Measurements from ENCODE around the gene MGRN1. TPM values are rescaled to one million over a fixed set of nuclear protein-coding genes. Genes with fewer than 3 reads are reported as not detected.

Gene MGRN1
- total and polyA plus RNA-seq, 2 experiments from 2014 or later: 29.2 to 30.8 TPM

GRCh38 chr16:4601036-4601863, 23.4 kb upstream of the MGRN1 start:
- Histone ChIP-seq H3K9me2 (replicated peaks; ENCODE audit: insufficient read depth) (no peaks in the 10 kb centered on the region), H3K4me1 (ENCODE audit: insufficient read depth) (no peaks in the 10 kb centered on the region), H3K9me3 (ENCODE audit: low read depth) (no peaks in the 10 kb centered on the region), H3K27ac (no peak overlapping the region), H2AFZ (no peak overlapping the region), H4K20me1 (ENCODE audit: insufficient read depth, poor library complexity, severe bottlenecking) (no peaks in the 10 kb centered on the region), H3K4me3 (no peak overlapping the region), H3K27me3 (no peaks in the 10 kb centered on the region), H3K4me2 (no peak overlapping the region), H3K36me3 (replicated peaks; ENCODE audit: insufficient read depth, low read depth) (no peaks in the 10 kb centered on the region), H3K79me2 (no peaks in the 10 kb centered on the region)
- no peak for DNase-seq (ENCODE audit: low spot score)
- TF ChIP-seq, protein P1, sequence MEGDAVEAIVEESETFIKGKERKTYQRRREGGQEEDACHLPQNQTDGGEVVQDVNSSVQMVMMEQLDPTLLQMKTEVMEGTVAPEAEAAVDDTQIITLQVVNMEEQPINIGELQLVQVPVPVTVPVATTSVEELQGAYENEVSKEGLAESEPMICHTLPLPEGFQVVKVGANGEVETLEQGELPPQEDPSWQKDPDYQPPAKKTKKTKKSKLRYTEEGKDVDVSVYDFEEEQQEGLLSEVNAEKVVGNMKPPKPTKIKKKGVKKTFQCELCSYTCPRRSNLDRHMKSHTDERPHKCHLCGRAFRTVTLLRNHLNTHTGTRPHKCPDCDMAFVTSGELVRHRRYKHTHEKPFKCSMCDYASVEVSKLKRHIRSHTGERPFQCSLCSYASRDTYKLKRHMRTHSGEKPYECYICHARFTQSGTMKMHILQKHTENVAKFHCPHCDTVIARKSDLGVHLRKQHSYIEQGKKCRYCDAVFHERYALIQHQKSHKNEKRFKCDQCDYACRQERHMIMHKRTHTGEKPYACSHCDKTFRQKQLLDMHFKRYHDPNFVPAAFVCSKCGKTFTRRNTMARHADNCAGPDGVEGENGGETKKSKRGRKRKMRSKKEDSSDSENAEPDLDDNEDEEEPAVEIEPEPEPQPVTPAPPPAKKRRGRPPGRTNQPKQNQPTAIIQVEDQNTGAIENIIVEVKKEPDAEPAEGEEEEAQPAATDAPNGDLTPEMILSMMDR (IDR thresholded peaks at IDR 0.05; ENCODE audit: poor library complexity): no peak
- no peak for TF ChIP-seq EZH2 (IDR thresholded peaks at IDR 0.05; ENCODE audit: borderline replicate concordance)
- no peak for TF ChIP-seq EZH2phosphoT487 (IDR thresholded peaks at IDR 0.05; ENCODE audit: low read depth, severe bottlenecking, unreplicated experiment)
- WGBS (ENCODE audit: low lambda C conversion rate, missing lambda C conversion rate): 79% methylated on average over 18 of the region's 18 CpGs

- no peak for DNase-seq (ENCODE audit: low spot score)
- Histone ChIP-seq H4K20me1 (ENCODE audit: insufficient read depth, poor library complexity, severe bottlenecking) (no peaks in the 10 kb centered on the region), H3K27ac (no peak overlapping the region), H3K36me3 (replicated peaks; ENCODE audit: insufficient read depth, low read depth) (no peaks in the 10 kb centered on the region), H3K9me2 (replicated peaks; ENCODE audit: insufficient read depth) (no peaks in the 10 kb centered on the region), H3K79me2 (no peaks in the 10 kb centered on the region), H3K4me2 (no peak overlapping the region), H3K27me3 (no peaks in the 10 kb centered on the region), H3K9me3 (ENCODE audit: low read depth) (no peaks in the 10 kb centered on the region), H3K4me1 (ENCODE audit: insufficient read depth) (no peaks in the 10 kb centered on the region), H3K4me3 (no peak overlapping the region), H2AFZ (no peak overlapping the region)
- TF ChIP-seq, protein P1 (IDR thresholded peaks at IDR 0.05; ENCODE audit: poor library complexity): no peak
- TF ChIP-seq EZH2phosphoT487 (IDR thresholded peaks at IDR 0.05; ENCODE audit: low read depth, severe bottlenecking, unreplicated experiment): no peak
- TF ChIP-seq EZH2 (IDR thresholded peaks at IDR 0.05; ENCODE audit: borderline replicate concordance): no peak
- WGBS (ENCODE audit: low lambda C conversion rate, missing lambda C conversion rate): 92% methylated on average over 1 of the region's 6 CpGs
These were observed 22.8 kb upstream of the MGRN1 start for GRCh38 chr16:4601864-4602186.

- Histone ChIP-seq H3K79me2 (no peaks in the 10 kb centered on the region), H2AFZ (no peak overlapping the region), H3K36me3 (replicated peaks; ENCODE audit: insufficient read depth, low read depth) (no peaks in the 10 kb centered on the region), H3K27me3 (no peaks in the 10 kb centered on the region), H4K20me1 (ENCODE audit: insufficient read depth, poor library complexity, severe bottlenecking) (no peaks in the 10 kb centered on the region), H3K9me2 (replicated peaks; ENCODE audit: insufficient read depth) (no peaks in the 10 kb centered on the region), H3K27ac (no peak overlapping the region), H3K9me3 (ENCODE audit: low read depth) (no peaks in the 10 kb centered on the region), H3K4me2 (no peak overlapping the region), H3K4me1 (ENCODE audit: insufficient read depth) (no peaks in the 10 kb centered on the region), H3K4me3 (no peak overlapping the region)
- DNase-seq (ENCODE audit: low spot score): no peak
- WGBS (ENCODE audit: low lambda C conversion rate, missing lambda C conversion rate): 80% methylated on average over 4 of the region's 8 CpGs
- TF ChIP-seq EZH2phosphoT487 (IDR thresholded peaks at IDR 0.05; ENCODE audit: low read depth, severe bottlenecking, unreplicated experiment) (no peak), EZH2 (IDR thresholded peaks at IDR 0.05; ENCODE audit: borderline replicate concordance) (no peak)
- TF ChIP-seq, protein P1 (IDR thresholded peaks at IDR 0.05; ENCODE audit: poor library complexity): no peak
These were observed 22.3 kb upstream of the MGRN1 start for GRCh38 chr16:4602331-4602730.

Measured in hepatocyte (in vitro differentiated cells).